Lower leg skin (tissue), 4 donors: ENCODE measurements around the gene TRIM27. TPM values are rescaled to one million over a fixed set of nuclear protein-coding genes. Genes with fewer than 3 reads are reported as not detected.
"Not testable (repeated sequence)": the region's sequence is repeated elsewhere in the genome, so short reads cannot be mapped to it uniquely, and the experiment has no call there.

ENCODE experiments used
- DNase-seq, 2 donors: peaks; one replicate each; pipeline ENCODE4 v3.0.0-alpha.2; 2019; ENCODE audit warnings: low spot score in 2 of 2
- H3K4me3 ChIP-seq: fragments of 200-600 bp; sonication (generic); 2 replicates; pipeline ENCODE4 v1.5.1; 2017; ENCODE audit warnings: mild to moderate bottlenecking, low read depth; ENCODE audit not compliant: poor library complexity, severe bottlenecking
- CTCF ChIP-seq, 3 donors: fragments of 450-650 bp; IDR thresholded peaks; one replicate each; pipeline ENCODE4 v1.5.1; 2016; ENCODE audit warnings: antibody characterized with exemption in 3 of 3, mild to moderate bottlenecking in 3 of 3, moderate library complexity in 2 of 3
- POLR2A ChIP-seq, 2 donors: fragments of 450-650 bp; IDR thresholded peaks; one replicate each; pipeline ENCODE4 v1.6.1; 2016 to 2017; ENCODE audit warnings: antibody characterized with exemption in 2 of 2, mild to moderate bottlenecking in 1 of 2, moderate library complexity in 1 of 2
- WGBS, 2 donors: methylation state at CpG; one replicate each; pipeline ENCODE4 v1.1.5; 2018; 5-methylcytosine and 5-hydroxymethylcytosine counted together
- intact Hi-C: fragments of 100-400 bp; cut with DNase I; formaldehyde crosslinking; loops from one replicate; pipeline ENCODE4 v1.15.0; 2023; ENCODE audit warnings: low total_unique reads
- total RNA-seq, 4 donors: library from RNA; depleted of rRNA; stranded (reverse); fragments of >200 nt; gene quantifications; one replicate each; pipeline ENCODE4 v1.1.0, GENCODE V29; 2016

The TRIM27 gene
- total RNA-seq, 4 donors from 2014 or later: 32.2 to 38.9 (median 35.6) TPM

GRCh38 chr6:28884423-28885131, 39.2 kb downstream of the TRIM27 start:
- H3K4me3 ChIP-seq: no peak overlapping the region
- WGBS, 2 donors: 66 to 73% methylated on average over 18 of the region's 18 CpGs
- no peak for TF ChIP-seq CTCF (IDR thresholded peaks at IDR 0.05)
- TF ChIP-seq POLR2A (IDR thresholded peaks at IDR 0.05): no peak
- DNase-seq: no peak
- intact Hi-C loops: no loop called here

- intact Hi-C loops: no loop called here
- TF ChIP-seq POLR2A (IDR thresholded peaks at IDR 0.05): no peak
- no peak for TF ChIP-seq CTCF (IDR thresholded peaks at IDR 0.05)
- 4% methylated on average over 28 of the region's 28 CpGs for WGBS, 2 donors
- DNase-seq: peak in 1 of 2 donors; percentile 41
- peak overlapping the region; percentile 37 for H3K4me3 ChIP-seq
Observed at GRCh38 chr6:28880894-28881780, 42.6 kb downstream of the TRIM27 start.

- no peak for DNase-seq
- no peak overlapping the region for H3K4me3 ChIP-seq
- TF ChIP-seq CTCF (IDR thresholded peaks at IDR 0.05): no peak
- WGBS, 2 donors: 29 to 40% methylated on average over 7 of the region's 7 CpGs
- intact Hi-C loops: no loop called here
Observed at GRCh38 chr6:28880519-28880893, 43.3 kb downstream of the TRIM27 start.

GRCh38 chr6:28876710-28877109, 47.1 kb downstream of the TRIM27 start:
- DNase-seq: no peak
- 37 to 38% methylated on average over 1 of the region's 1 CpG for WGBS, 2 donors
- intact Hi-C loops: no loop called here
- TF ChIP-seq POLR2A (IDR thresholded peaks at IDR 0.05) (no peak), CTCF (IDR thresholded peaks at IDR 0.05) (no peak)
- H3K4me3 ChIP-seq: no peak overlapping the region

- intact Hi-C loops: no loop called here
- DNase-seq: no peak
- no peak overlapping the region for H3K4me3 ChIP-seq
- no peak for TF ChIP-seq CTCF (IDR thresholded peaks at IDR 0.05)
- no peak for TF ChIP-seq POLR2A (IDR thresholded peaks at IDR 0.05)
- WGBS, 2 donors: 54 to 59% methylated on average over 6 of the region's 6 CpGs
Observed at GRCh38 chr6:28875191-28875747, 48.5 kb downstream of the TRIM27 start.

- DNase-seq, H3K4me3 ChIP-seq, intact Hi-C loops: not testable (repeated sequence)
- 87% methylated on average over 20 to 22 of the region's 28 CpGs for WGBS, 2 donors
Observed at GRCh38 chr6:28872157-28872817, 51.5 kb downstream of the TRIM27 start.
